WI38 (cell line): ENCODE results near the gene SLC8A3.

Experiments used
- H3K4me3 ChIP-seq: 2 replicates; pipeline ENCODE4 v1.5.1; 2011; ENCODE audit warnings: low read depth, mild to moderate bottlenecking, control low read depth, low read length
- CTCF ChIP-seq: IDR thresholded peaks from 2 replicates; pipeline ENCODE4 v1.5.1; 2012; ENCODE audit warnings: low read depth, mild to moderate bottlenecking, control low read depth, low read length

SLC8A3 gene

GRCh38 chr14:70000601-70001000 lies 188.2 kb downstream of the SLC8A3 start:
- TF ChIP-seq CTCF: no peak
- no peak overlapping the region for H3K4me3 ChIP-seq

GRCh38 chr14:69999261-69999674 lies 189.5 kb downstream of the SLC8A3 start:
- no peak for TF ChIP-seq CTCF
- no peak overlapping the region for H3K4me3 ChIP-seq

GRCh38 chr14:69997849-69998248 lies 190.9 kb downstream of the SLC8A3 start:
- no peak for TF ChIP-seq CTCF
- H3K4me3 ChIP-seq: no peak overlapping the region

- no peak for TF ChIP-seq CTCF
- H3K4me3 ChIP-seq: no peak overlapping the region
These were observed 192.5 kb downstream of the SLC8A3 start for GRCh38 chr14:69996216-69996615.
